ENCODE data around the gene SIDT1.

SIDT1 gene

GRCh38 chr3:113531826-113532697, at the start of gene SIDT1:
Gene SIDT1 (plus strand): TSS chr3:113532555. CDS start chr3:113533022, 467 bp downstream.
- peak; percentile 45 for DNase-seq (ENCODE audit: low read depth)

GRCh38 chr3:113485161-113485609, 47.2 kb upstream of the SIDT1 start:
- peak; percentile 7 for DNase-seq (ENCODE audit: low read depth)

GRCh38 chr3:113495035-113495434, 37.3 kb upstream of the SIDT1 start:
- no peak for DNase-seq (ENCODE audit: low read depth)

- DNase-seq (ENCODE audit: low read depth): no peak
Observed at GRCh38 chr3:113496924-113497323, 35.4 kb upstream of the SIDT1 start.

GRCh38 chr3:113498221-113499005, 33.9 kb upstream of the SIDT1 start:
- no peak for DNase-seq (ENCODE audit: low read depth)

GRCh38 chr3:113499081-113499480, 33.3 kb upstream of the SIDT1 start:
- no peak for DNase-seq (ENCODE audit: low read depth)

GRCh38 chr3:113501597-113501996, 30.8 kb upstream of the SIDT1 start:
- DNase-seq (ENCODE audit: low read depth): no peak

- no peak for DNase-seq (ENCODE audit: low read depth)
Observed at GRCh38 chr3:113505867-113506266, 26.5 kb upstream of the SIDT1 start.

GRCh38 chr3:113507501-113508067, 24.8 kb upstream of the SIDT1 start:
- no peak for DNase-seq (ENCODE audit: low read depth)

GRCh38 chr3:113508966-113509365, 23.4 kb upstream of the SIDT1 start:
- DNase-seq (ENCODE audit: low read depth): no peak

- no peak for DNase-seq (ENCODE audit: low read depth)
Observed at GRCh38 chr3:113514265-113514769, 18.0 kb upstream of the SIDT1 start.

GRCh38 chr3:113516115-113516505, 16.2 kb upstream of the SIDT1 start:
- DNase-seq (ENCODE audit: low read depth): no peak

- no peak for DNase-seq (ENCODE audit: low read depth)
Observed at GRCh38 chr3:113521981-113522380, 10.4 kb upstream of the SIDT1 start.

GRCh38 chr3:113523241-113523640, 9.1 kb upstream of the SIDT1 start:
- no peak for DNase-seq (ENCODE audit: low read depth)

- DNase-seq (ENCODE audit: low read depth): peak; percentile 43
Observed at GRCh38 chr3:113532698-113533533, 561 bp downstream of the SIDT1 start.

GRCh38 chr3:113533534-113533892, 1.2 kb downstream of the SIDT1 start:
- DNase-seq (ENCODE audit: low read depth): no peak

GRCh38 chr3:113534365-113534764, 2.0 kb downstream of the SIDT1 start:
- no peak for DNase-seq (ENCODE audit: low read depth)

GRCh38 chr3:113535898-113536297, 3.5 kb downstream of the SIDT1 start:
- DNase-seq (ENCODE audit: low read depth): no peak

- DNase-seq (ENCODE audit: low read depth): no peak
Observed at GRCh38 chr3:113536627-113537101, 4.3 kb downstream of the SIDT1 start.

- no peak for DNase-seq (ENCODE audit: low read depth)
Observed at GRCh38 chr3:113537155-113537554, 4.8 kb downstream of the SIDT1 start.

GRCh38 chr3:113541519-113541918, 9.2 kb downstream of the SIDT1 start:
- no peak for DNase-seq (ENCODE audit: low read depth)

GRCh38 chr3:113545594-113545993, 13.2 kb downstream of the SIDT1 start:
- DNase-seq (ENCODE audit: low read depth): no peak
